ENCODE results near the gene FERMT2.
A peak's percentile ranks its signal among the peaks of the same experiment; 100 is the strongest.

The FERMT2 gene

GRCh38 chr14:52950898-52951680 lies at the start of gene FERMT2:
Gene FERMT2, minus strand, starts transcription at chr14:52951050. Its CDS starts 482 bp downstream, at chr14:52950568.
- peak; percentile 69 for DNase-seq

GRCh38 chr14:52998376-52999015 lies 47.6 kb upstream of the FERMT2 start:
- DNase-seq: no peak

GRCh38 chr14:52996493-52996892 lies 45.6 kb upstream of the FERMT2 start:
- DNase-seq: no peak

GRCh38 chr14:52995998-52996397 lies 45.1 kb upstream of the FERMT2 start:
- no peak for DNase-seq

- DNase-seq: no peak
Observed at GRCh38 chr14:52992236-52992870, 41.5 kb upstream of the FERMT2 start.

GRCh38 chr14:52988139-52988538 lies 37.3 kb upstream of the FERMT2 start:
- no peak for DNase-seq

- no peak for DNase-seq
Observed at GRCh38 chr14:52987514-52987913, 36.7 kb upstream of the FERMT2 start.

GRCh38 chr14:52987042-52987441 lies 36.2 kb upstream of the FERMT2 start:
- no peak for DNase-seq

GRCh38 chr14:52977798-52978197 lies 26.9 kb upstream of the FERMT2 start:
- no peak for DNase-seq

GRCh38 chr14:52974406-52974805 lies 23.6 kb upstream of the FERMT2 start:
- DNase-seq: no peak

GRCh38 chr14:52961060-52961639 lies 10.3 kb upstream of the FERMT2 start:
- peak; percentile 37 for DNase-seq

GRCh38 chr14:52960627-52961026 lies 9.8 kb upstream of the FERMT2 start:
- no peak for DNase-seq

- no peak for DNase-seq
Observed at GRCh38 chr14:52954346-52955214, 3.7 kb upstream of the FERMT2 start.

- DNase-seq: peak; percentile 41
Observed at GRCh38 chr14:52951681-52952554, 1.1 kb upstream of the FERMT2 start.

GRCh38 chr14:52950410-52950897 lies 396 bp downstream of the FERMT2 start:
- peak; percentile 50 for DNase-seq

- peak; percentile 17 for DNase-seq
Observed at GRCh38 chr14:52949711-52950409, 990 bp downstream of the FERMT2 start.

- no peak for DNase-seq
Observed at GRCh38 chr14:52949249-52949648, 1.6 kb downstream of the FERMT2 start.

- no peak for DNase-seq
Observed at GRCh38 chr14:52948836-52949235, 2.0 kb downstream of the FERMT2 start.

GRCh38 chr14:52948039-52948438 lies 2.8 kb downstream of the FERMT2 start:
- DNase-seq: no peak

GRCh38 chr14:52944254-52944653 lies 6.6 kb downstream of the FERMT2 start:
- DNase-seq: no peak

- DNase-seq: no peak
Observed at GRCh38 chr14:52939427-52939826, 11.4 kb downstream of the FERMT2 start.

Data from 8988T (cell line).